T1000 (cell line): ENCODE results near the gene RSPH1.

ENCODE experiments used
- DNase-seq: peaks from one replicate; lab custom pipeline; 2025; ENCODE audit warnings: mixed read lengths; lab: John Stamatoyannopoulos, UW

Gene RSPH1

DNA sequence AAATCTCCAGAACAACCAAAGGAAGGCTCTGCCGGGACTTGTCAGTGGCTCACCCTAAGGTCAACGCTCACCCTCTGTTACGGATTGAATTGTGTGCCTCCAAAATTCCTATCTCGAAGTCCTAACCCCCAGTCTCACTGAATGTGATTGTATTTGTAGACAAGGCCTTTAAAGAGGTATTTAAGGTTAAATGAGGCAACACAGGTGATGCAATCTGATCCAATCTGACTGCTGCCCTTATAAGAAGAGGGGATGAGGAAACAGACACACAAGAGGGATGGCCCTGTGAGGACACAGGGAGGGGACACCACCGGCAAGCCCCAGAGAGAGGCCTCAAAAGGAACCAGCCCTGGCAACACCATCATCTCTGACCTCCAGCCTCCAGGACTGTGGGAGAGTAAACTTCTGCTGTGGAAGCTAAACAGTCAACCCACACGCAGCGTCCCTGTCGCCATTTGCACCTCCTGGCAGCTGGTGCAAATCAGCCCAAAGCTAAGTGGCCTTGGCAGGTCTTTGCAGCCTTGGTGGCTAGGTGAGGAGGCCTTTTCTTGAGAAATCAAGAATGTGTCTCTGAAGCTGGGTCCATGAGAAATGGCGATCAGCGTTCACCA, 68.1 kb downstream of the RSPH1 start:
- no peak for DNase-seq

DNA sequence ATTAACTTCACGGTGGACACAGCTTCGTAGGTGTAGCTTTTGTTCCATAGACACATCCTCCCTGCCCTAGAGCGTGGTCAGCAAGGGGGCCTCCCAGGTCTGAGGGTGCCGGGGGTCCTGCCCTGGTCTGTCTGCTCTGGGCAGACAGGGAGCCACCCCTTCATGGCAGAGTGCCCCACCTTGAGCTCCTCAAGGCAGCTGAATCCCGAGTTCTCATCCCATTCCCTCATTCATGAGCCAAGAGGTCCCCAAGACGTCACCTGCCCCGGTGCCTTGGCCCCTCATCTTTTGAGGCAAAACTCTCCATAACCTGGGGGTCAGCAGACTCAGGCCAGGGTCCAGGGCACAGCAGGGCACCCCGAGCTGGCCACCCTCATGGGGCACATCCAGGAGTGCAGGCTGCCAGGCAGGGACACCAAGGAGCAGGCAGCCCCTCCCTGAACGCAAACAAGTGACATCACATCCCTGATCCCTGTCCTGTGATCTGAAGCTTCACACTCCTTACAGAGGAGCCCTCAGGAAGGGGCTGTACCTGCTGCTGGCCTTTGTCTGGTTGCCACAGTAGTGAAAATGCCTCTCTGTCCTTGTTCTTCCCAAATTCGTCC, 69.0 kb downstream of the RSPH1 start:
- DNase-seq, result no peak

DNA sequence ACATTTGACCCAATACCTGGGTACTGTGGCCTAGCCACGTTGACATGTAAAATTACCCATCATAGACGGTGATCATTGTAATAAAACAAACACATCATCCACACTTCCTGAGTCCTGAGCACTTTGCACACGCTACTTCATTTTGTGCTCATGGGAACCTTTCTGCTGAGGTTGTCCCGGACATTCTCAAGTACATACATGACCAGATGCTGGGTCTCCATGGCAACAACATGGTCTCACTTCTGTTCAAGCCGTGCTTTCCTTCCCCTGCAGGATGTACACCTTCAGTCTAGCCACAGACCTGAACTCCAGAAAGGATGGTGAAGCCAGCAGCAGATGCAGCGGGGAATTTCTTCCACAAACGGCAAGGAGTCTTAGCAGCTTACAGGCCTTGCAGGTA, 69.6 kb downstream of the RSPH1 start:
- DNase-seq, result no peak

DNA sequence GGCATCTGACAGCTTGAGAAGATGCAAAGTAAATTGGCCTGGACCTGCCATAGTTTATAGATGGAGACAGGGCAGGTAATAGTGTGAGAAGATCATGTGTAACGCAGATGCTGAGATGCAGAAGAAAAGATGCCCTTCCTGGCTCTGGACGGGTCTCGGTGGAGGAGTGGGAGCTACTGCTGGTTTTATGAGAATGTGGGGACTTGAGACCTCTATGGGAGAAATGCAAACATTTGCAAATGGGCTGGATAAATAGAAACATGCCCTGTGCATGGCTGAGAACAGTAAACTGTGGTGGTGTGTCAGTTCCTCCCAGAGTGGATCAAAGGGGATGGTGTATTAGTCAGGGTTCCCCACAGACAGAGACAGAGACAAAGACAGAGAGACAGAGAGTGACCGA, 70.4 kb downstream of the RSPH1 start:
- DNase-seq, result no peak

DNA sequence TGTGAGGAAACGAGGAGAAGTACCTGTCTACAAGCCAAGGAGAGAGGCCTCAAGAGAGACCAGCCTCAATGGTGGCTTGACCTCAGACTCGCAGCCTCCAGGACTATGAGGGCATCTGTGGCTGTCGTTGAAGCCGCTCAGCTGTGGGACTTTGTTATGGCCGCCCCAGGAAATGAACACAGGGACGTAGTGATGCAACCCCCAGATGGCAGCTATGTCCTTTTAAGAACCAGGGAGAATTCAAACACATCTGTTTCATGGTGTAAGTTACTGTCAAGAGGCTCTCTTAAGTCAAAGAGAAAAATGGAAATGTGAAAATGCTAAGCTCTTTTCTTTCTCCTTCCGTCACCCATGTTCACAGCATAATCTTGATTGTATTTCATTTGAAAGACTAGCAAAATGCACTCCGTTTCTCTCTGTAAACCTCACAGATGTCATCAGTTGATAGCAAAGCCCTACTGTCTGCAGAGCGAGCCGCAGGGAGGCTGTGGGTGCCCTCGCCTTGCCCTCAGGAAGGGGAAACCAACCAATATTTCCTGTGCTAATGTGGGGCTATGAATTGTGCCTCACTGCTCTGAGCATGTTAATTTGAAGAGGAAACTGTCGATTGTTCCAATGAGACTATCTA, 71.0 kb downstream of the RSPH1 start:
- DNase-seq, result no peak

DNA sequence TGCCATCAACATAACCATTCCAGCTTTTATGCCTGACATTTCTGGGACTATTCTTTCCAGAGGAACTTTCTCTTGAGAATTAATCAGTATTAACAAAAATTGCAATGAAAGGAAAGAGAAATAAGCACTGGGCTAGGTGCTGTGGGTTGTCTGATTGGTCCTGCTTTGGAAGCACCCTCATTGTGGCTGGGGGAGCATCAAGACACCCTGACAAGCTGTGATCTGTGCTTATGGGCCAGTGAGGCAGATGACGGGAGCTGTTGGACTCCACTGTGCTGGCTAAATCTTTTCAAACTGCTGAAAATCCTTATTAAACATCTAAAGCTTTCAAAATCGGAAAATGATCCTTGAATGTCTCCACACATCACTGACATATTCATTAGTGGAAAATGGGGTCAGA, 72.3 kb downstream of the RSPH1 start:
- DNase-seq, result no peak

DNA sequence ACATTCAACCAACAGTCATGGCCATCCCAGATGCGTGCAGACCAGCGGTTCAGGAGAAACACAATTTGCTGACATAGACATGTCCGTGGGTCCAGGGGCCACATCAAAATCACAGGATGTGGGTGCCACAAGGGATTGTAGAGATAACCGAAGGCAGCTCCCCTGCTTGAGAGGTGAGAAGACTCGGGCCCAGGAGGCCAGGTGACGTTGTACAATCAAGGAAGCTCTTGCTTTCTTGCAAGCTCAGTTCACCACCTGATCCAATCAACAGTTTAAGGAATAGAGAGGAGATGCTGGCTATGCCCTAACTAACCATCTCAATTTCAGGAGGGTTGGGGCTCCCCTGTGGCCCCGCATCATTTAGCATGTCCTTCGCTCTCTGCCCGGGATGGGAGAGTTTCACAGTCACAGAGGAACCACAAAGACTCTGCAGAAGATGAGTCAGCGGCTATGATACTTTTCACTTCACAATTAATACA, 72.8 kb downstream of the RSPH1 start:
- DNase-seq, result no peak
